ENCODE measurements around the gene SLC25A1.

The SLC25A1 gene

GRCh38 chr22:19143967-19144400 is 34.6 kb downstream of the SLC25A1 start:
- no peak for DNase-seq (ENCODE audit: extremely low read depth in 1 of 2, low read depth in 1 of 2)

DNA sequence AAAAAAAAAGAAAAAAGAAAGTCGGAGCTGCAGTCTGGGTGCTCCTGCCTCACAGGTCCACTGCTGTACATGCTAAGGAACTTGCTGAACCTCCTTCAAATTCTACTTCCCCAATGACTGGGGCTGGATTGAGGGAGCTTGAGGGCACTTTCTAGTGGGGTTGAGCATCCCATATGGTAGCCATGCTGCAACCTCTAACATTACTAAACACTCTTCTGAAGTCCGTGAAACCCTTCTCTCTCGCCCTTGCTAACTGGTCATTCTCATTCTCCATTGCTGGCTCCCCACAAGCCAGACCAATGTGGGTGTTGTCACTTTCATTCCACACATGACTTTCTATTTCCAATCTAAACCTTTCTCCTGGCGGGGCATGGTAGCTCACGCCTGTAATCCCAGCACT is 35.3 kb downstream of the SLC25A1 start:
- DNase-seq (ENCODE audit: extremely low read depth in 1 of 2, low read depth in 1 of 2) = no peak

GRCh38 chr22:19142394-19142793 is 36.1 kb downstream of the SLC25A1 start:
- no peak for DNase-seq (ENCODE audit: extremely low read depth in 1 of 2, low read depth in 1 of 2)

GRCh38 chr22:19139974-19140373 is 38.6 kb downstream of the SLC25A1 start:
- DNase-seq (ENCODE audit: extremely low read depth in 1 of 2, low read depth in 1 of 2) = no peak

- no peak for DNase-seq (ENCODE audit: extremely low read depth in 1 of 2, low read depth in 1 of 2)
These were observed 39.6 kb downstream of the SLC25A1 start for GRCh38 chr22:19139001-19139356.

GRCh38 chr22:19138217-19139000 is 40.1 kb downstream of the SLC25A1 start:
- DNase-seq (ENCODE audit: extremely low read depth in 1 of 2, low read depth in 1 of 2) = no peak

- DNase-seq (ENCODE audit: extremely low read depth in 1 of 2, low read depth in 1 of 2) = no peak
These were observed 40.9 kb downstream of the SLC25A1 start for GRCh38 chr22:19137384-19138216.

- no peak for DNase-seq (ENCODE audit: extremely low read depth in 1 of 2, low read depth in 1 of 2)
These were observed 41.6 kb downstream of the SLC25A1 start for GRCh38 chr22:19136915-19137314.

- no peak for DNase-seq (ENCODE audit: extremely low read depth in 1 of 2, low read depth in 1 of 2)
These were observed 43.7 kb downstream of the SLC25A1 start for GRCh38 chr22:19134874-19135273.

DNA sequence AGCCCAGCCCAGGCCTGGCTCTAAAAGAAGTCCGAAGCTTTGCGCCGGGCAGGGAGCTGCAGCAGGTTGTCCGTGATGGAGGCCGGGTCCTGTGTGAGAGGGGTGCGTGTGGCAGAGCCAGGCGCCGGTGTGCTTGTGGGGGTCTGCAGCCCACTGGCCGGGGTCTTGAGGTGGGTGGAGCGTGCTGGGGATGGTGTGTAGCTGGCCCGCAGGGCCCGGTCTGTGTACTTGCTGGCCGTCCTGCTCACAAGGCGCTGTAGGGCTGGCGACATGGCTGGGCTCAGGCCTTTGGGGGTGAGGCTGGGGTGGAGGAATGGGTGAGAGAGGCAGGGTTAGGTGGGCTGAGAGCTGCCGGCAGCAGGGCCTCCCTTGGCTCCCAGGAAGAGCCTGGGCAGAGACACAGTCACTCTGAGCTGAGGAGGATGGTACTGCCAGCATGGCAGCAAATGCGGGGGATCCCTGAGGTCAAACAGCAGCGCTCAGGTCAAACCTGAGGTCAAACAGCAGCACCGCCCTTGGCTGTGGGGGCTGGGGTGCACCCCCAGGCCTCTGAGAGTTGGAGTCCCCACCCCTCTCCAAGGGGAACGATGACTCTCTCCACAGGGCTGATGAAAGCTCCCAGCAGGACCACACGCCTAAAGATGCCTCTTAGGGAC is 44.2 kb downstream of the SLC25A1 start:
- no peak for DNase-seq (ENCODE audit: extremely low read depth in 1 of 2, low read depth in 1 of 2)

DNA sequence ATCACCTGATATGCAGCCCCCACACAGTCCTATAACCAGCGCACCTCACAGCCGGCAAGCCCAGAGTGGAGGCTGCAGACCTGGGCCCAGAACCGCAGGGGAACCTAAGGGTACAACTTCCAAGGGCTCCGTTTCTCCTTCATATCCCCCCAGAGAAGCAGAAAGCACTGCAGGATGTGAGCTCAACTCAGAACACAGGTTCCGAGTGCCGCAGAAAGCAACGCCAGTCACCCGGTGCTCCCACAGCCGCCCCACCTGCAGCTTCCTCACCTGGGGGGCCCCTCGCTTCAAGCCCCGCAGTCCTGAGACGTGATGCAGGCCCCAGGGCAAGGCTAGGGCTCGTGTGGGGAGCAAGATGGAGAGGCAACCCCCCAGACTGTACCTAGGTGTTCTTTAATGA is 45.0 kb downstream of the SLC25A1 start:
- DNase-seq (ENCODE audit: extremely low read depth in 1 of 2, low read depth in 1 of 2) = no peak

DNA sequence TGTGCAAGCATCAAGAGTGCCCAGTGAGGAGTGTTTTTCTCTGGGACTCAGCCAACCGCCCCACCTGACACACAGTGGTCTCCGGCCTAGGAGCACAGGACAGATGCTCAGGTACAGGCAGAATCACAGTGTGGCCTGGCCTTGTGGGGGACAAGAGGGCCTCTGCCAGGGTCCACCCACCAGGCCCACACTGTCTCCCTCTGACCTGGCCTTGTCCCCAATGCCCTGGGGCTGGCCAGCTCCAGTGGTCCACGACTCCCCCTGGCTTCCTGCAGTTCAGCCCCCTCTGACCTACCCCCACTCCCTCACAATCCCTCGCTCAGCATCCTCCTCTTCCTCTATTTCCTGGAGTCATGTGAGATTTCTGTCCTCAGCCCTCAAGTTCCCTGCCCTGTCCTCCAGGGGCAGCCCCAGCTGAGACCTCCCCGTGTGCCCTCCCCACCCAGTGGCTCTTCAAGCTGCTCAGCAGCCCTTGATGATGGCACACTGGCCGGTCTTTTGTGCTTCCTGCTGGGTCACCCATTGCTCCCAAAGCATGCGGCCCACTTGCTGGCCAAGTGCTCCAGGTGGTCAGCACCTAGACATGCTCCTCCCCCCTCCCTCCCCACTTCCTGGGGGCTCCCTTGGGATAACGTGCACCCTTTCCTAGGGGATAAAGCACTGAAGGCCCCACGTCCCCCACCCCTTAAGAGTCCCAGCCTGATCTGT is 45.7 kb downstream of the SLC25A1 start:
- DNase-seq (ENCODE audit: extremely low read depth in 1 of 2, low read depth in 1 of 2) = no peak

GRCh38 chr22:19132153-19132552 is 46.4 kb downstream of the SLC25A1 start:
- DNase-seq (ENCODE audit: extremely low read depth in 1 of 2, low read depth in 1 of 2) = no peak

DNA sequence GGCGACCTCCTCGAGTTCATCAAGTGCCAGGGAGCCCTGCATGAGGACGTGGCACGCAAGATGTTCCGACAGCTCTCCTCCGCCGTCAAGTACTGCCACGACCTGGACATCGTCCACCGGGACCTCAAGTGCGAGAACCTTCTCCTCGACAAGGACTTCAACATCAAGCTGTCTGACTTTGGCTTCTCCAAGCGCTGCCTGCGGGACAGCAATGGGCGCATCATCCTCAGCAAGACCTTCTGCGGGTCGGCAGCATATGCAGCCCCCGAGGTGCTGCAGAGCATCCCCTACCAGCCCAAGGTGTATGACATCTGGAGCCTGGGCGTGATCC is 46.9 kb downstream of the SLC25A1 start:
- DNase-seq (ENCODE audit: extremely low read depth in 1 of 2, low read depth in 1 of 2) = no peak

GRCh38 chr22:19130959-19131684 is 47.4 kb downstream of the SLC25A1 start, which contains the start of gene TSSK2:
TSS of gene TSSK2 (plus strand) at chr22:19131308. CDS start at chr22:19131400, 92 bp downstream.
- no peak for DNase-seq (ENCODE audit: extremely low read depth in 1 of 2, low read depth in 1 of 2)

GRCh38 chr22:19129871-19130270 is 48.7 kb downstream of the SLC25A1 start:
- no peak for DNase-seq (ENCODE audit: extremely low read depth in 1 of 2, low read depth in 1 of 2)

DNA sequence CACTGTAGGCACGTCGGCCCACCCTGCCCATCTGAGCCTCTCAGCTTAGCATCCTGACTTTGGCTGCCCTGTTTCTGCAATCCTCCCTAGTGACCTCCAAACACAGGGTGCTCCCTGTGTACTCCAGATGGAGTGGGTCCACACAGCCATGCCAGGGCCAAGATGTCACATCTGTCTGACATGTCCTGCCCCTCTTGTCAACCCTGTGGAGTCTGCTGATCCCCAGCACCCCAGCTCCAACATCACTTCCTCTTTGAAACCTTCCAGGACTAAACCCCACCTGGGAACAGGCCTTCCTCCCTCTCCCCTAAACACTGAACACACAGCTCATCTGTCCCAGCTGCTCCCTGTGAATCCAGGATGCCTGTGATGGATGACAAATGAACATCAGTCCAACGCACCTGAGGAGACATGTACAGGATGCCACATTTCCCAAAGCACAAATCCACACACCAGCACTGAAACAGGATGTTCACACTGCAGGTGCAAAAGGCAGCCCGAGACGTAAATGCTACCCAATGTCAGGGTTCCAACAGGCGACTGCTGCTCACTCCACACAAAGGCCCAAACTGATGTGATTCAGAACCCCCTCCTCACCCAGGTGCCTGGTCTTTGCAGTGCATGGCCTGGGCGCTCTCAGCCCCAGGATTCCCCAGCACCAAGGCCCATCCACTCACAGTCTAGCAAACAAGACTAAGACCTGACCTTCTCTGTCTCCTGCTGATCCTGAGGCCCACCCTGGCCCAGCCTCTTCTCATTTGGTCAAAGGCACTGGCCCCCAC is 49.4 kb downstream of the SLC25A1 start:
- no peak for DNase-seq (ENCODE audit: extremely low read depth in 1 of 2, low read depth in 1 of 2)

- DNase-seq (ENCODE audit: extremely low read depth in 1 of 2, low read depth in 1 of 2) = no peak
These were observed 50.5 kb downstream of the SLC25A1 start for GRCh38 chr22:19128009-19128401.

DNA sequence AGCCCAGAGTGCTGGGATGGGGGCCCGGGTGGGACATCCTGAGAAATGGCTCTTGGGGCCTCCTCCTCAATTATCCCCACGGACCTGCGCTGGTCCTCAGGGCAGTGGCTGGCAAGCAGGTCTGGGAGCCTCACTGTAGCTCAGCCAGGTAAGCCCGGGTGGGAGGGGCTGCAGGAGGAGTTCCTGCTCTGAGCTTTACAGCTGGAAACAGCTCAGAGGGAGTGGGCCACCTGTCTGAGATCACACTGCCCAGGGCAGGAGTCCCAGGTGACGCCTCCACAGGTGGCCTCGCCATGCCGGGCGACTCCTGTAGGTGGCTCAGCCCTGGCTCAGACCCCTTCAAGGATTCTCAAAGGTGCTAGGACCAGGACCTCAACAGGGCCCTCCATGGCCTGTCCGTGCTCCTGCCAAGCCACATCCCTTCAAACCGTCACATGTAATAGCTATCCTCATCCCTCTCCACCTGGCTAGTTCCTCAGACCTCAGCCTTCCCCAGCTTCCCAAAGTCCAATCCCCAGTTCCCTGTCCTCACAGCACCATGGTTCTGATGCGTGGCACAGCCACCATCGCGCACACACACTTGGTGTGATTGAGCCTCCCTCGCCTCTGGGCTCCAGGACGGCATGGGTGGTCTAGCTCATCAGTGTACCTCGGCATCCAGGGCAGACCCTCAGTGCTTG is 51.1 kb downstream of the SLC25A1 start:
- no peak for DNase-seq (ENCODE audit: extremely low read depth in 1 of 2, low read depth in 1 of 2)

Data from activated CD8-positive, alpha-beta memory T cell treated with anti-CD3 and anti-CD28 coated beads for 1 hour (primary cell).